Measurements from ENCODE around the gene NDUFA12. TPM values are rescaled to one million over a fixed set of nuclear protein-coding genes. Genes with fewer than 3 reads are reported as not detected.
"Not testable (repeated sequence)": the region's sequence is repeated elsewhere in the genome, so short reads cannot be mapped to it uniquely, and the experiment has no call there.

NDUFA12 gene
- total RNA-seq, 1 donor from 2014 or later: 111 TPM

DNA sequence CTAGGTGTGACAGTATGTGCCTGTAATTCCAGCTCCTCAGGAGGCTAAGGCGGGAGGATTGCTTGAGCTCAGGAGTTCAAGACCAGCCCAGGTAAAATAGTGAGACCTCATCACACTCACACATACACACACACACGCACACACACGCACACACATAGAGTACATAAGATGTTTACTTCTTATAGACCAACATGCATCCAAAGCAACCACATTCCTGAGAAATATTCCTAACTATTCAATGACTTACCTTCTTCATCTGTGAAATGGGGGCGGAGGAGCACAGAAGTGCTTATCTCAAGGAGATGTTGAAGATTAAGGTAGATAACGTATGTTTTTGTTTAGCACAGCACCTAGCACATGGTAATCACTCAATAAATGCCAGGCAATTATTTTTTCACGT, 6.4 kb downstream of the NDUFA12 start:
- DNase-seq: no peak
- intact Hi-C loops (cut with micrococcal nuclease): no loop called here
- Mint-ChIP-seq H3K27ac (no peak overlapping the region), H3K27me3 (no peaks in the 10 kb centered on the region), H3K9me3 (no peaks in the 10 kb centered on the region), H3K4me3 (no peak overlapping the region), H3K4me1 (peaks cover 22% of the 10 kb centered on the region), H3K36me3 (ENCODE audit: low read depth) (peaks cover 34% of the 10 kb centered on the region)

DNA sequence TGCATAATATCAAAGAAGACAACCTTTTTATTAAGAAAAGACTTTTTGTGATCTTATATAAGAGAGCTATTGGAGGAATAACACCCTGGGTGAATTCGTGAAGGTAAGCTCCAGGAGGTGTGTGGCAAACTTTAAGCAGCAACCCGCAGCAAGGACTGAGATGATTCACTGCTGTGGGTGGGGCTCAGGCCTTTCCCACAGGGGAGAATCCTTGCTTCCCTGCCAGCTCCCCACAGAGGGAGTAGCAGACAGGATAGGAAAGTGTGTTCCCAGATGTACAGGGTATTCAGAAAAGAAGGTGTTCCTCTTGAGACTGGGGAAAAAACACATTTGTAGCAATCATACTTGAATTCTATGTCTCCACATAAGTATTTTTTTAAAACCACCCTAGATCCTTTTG, 9.2 kb downstream of the NDUFA12 start:
- Mint-ChIP-seq H3K27ac (no peak overlapping the region), H3K36me3 (ENCODE audit: low read depth) (peaks cover 39% of the 10 kb centered on the region), H3K4me1 (peaks cover 19% of the 10 kb centered on the region), H3K27me3 (no peaks in the 10 kb centered on the region), H3K4me3 (no peak overlapping the region), H3K9me3 (no peaks in the 10 kb centered on the region)
- intact Hi-C loops (cut with micrococcal nuclease): no loop called here
- DNase-seq: no peak

DNA sequence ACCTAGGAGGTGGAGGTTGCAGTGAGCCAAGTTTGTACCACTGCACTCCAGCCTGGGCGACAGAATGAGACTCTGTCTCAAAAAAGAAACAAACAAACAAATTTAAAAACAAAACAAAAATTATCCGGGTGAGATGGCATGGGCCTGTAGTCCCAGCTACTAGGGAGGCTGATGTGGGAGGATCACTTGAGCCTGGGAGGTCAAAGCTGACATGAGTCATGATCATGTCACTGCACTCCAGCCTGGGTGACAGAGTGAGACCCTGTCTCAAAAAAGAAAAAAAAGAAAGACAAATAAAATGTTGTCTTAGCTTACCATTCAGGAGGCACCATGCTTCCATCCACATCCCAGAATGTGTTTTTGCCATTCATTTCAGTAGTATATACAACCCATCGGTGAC, 9.6 kb downstream of the NDUFA12 start:
- H3K9me3 Mint-ChIP-seq; H3K27me3 Mint-ChIP-seq; H3K4me3 Mint-ChIP-seq; intact Hi-C loops (cut with micrococcal nuclease); DNase-seq; H3K27ac Mint-ChIP-seq: not testable (repeated sequence)
- Mint-ChIP-seq H3K4me1 (peaks cover 18% of the 10 kb centered on the region), H3K36me3 (ENCODE audit: low read depth) (peaks cover 37% of the 10 kb centered on the region)

DNA sequence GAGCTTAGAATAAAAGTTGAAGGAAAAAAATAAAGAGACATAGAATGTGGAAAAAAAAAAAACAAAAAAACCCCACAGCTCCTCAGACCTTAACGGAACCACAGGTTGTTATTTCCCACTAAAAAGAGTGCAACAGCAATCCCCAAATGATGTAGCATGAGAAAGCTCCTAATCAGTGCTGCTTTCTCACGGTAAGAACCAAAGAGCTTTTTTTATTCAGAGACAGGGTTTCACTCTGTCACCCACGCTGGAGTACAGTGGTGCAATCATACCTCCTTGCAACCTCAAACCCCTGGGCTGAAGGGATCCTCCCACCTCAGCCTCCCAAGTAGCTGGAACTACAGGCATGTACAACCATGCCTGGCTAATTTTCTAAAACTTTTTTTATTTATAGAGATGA, 13.3 kb downstream of the NDUFA12 start:
- Mint-ChIP-seq H3K27me3 (no peaks in the 10 kb centered on the region), H3K36me3 (ENCODE audit: low read depth) (peaks cover 38% of the 10 kb centered on the region), H3K4me1 (peaks cover 28% of the 10 kb centered on the region), H3K9me3 (no peaks in the 10 kb centered on the region), H3K27ac (peak overlapping the region; percentile 36), H3K4me3 (no peak overlapping the region)
- intact Hi-C loops (cut with micrococcal nuclease): no loop called here
- DNase-seq: no peak

DNA sequence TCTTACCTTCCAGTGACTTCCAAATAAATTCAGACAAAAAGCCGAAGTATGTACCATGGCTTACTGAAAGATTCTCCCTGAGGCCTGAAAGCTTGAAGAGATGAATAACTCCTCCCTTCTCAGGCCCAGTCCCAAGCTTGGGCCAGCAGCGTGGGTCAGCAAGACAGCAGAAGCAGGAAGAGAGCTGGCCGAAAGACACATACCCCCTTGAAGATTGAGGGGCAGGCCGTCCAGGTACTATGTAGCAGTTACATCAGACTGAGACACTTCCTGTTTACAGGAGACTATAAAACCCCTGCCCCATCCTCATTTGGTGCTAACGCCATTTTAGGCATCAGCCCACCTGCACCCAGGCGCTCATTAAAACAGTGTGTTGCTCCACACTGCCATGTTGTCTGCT, 15.0 kb downstream of the NDUFA12 start:
- peaks cover 37% of the 10 kb centered on the region for H3K36me3 Mint-ChIP-seq (ENCODE audit: low read depth)
- peak overlapping the region; percentile 67 for H3K27ac Mint-ChIP-seq
- H3K27me3 Mint-ChIP-seq: no peaks in the 10 kb centered on the region
- DNase-seq: no peak
- intact Hi-C loops (cut with micrococcal nuclease): loop anchor here (10.0 kb wide), 1 partner anchor 384 kb away; no protein-coding TSS in a partner anchor
- peak overlapping the region; percentile 25 for H3K4me3 Mint-ChIP-seq
- H3K4me1 Mint-ChIP-seq: peaks cover 31% of the 10 kb centered on the region
- no peaks in the 10 kb centered on the region for H3K9me3 Mint-ChIP-seq

DNA sequence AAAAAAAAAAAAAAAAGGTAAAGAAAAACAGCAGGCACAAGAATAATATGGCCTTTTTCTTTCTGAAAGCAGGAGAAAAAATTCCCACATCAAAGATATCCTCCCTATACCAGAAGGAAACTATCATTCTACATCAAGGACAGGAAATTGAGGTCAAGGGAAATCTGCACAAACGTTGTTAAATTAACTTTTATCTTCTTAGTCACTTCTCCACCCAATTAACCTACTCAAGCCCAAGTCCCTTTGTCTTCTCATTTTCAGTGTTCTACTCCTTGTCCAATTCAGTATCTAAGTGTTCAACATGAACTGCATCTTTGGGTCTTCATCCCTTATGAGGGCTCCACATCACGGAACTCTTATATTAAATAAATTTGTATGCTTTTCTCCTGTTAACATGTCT, 15.7 kb downstream of the NDUFA12 start:
- H3K4me1 Mint-ChIP-seq: peaks cover 33% of the 10 kb centered on the region
- H3K36me3 Mint-ChIP-seq (ENCODE audit: low read depth): peaks cover 38% of the 10 kb centered on the region
- DNase-seq: no peak
- intact Hi-C loops (cut with micrococcal nuclease): loop anchor here (10.0 kb wide), 1 partner anchor 383 kb away; no protein-coding TSS in a partner anchor
- peak overlapping the region; percentile 16 for H3K4me3 Mint-ChIP-seq
- H3K9me3 Mint-ChIP-seq: no peaks in the 10 kb centered on the region
- H3K27me3 Mint-ChIP-seq: no peaks in the 10 kb centered on the region
- H3K27ac Mint-ChIP-seq: peak overlapping the region; percentile 38

DNA sequence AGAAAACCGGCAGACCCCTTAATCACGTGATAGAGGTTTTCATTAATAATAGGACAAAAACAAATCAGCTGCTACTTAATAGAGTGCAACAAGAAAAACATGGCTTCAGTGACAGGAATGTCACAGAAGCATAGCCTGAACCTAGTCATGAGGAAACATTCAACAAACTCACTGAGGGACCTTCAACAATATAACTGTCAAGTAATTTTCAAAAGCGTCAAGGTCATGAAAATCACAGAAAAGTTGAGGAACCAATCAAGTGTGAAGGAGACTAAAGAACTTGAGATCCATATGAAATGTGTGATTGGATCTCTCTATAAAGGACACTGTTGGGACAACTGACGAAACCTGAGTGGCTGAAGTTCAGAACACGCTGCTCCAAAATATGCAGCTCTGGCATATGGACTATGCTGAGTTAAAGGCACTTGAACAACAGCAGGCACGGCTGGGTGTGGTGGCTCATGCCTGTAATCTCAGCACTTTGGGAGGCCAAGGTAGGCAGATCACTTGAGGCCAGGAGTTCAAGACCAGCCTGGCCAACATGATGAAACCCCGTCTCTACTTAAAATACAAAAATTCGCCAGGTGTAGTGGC, 16.3 kb downstream of the NDUFA12 start:
- Mint-ChIP-seq H3K36me3 (ENCODE audit: low read depth) (peaks cover 33% of the 10 kb centered on the region), H3K9me3 (no peaks in the 10 kb centered on the region), H3K27ac (peak overlapping the region; percentile 38), H3K27me3 (no peaks in the 10 kb centered on the region), H3K4me3 (peak overlapping the region; percentile 40), H3K4me1 (peaks cover 33% of the 10 kb centered on the region)
- DNase-seq: no peak
- intact Hi-C loops (cut with micrococcal nuclease): loop anchor here (10.0 kb wide), 1 partner anchor 382 kb away; no protein-coding TSS in a partner anchor

DNA sequence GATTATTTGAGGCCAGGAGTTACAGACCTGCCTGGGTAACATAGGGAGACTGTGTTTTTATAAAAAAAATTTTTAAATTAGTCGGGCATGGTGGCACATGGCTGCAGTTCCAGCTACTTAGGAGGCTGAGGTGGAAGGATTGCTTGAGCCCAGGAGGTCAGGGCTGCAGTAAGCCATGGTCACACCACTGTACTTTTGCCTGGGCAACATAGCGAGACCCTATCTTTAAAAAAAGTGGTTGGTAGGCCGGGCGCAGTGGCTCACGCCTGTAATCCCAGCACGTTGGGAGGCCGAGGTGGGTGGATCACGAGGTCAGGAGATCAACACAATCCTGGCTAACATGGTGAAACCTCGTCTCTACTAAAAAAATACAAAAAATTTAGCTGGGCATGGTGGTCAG, 18.4 kb downstream of the NDUFA12 start:
- not testable (repeated sequence) for DNase-seq, H3K4me3 Mint-ChIP-seq, H3K27ac Mint-ChIP-seq, H3K27me3 Mint-ChIP-seq, H3K9me3 Mint-ChIP-seq
- Mint-ChIP-seq H3K36me3 (ENCODE audit: low read depth) (peaks cover 24% of the 10 kb centered on the region), H3K4me1 (peaks cover 35% of the 10 kb centered on the region)
- intact Hi-C loops (cut with micrococcal nuclease): loop anchor here (10.0 kb wide), 1 partner anchor 380 kb away; no protein-coding TSS in a partner anchor

DNA sequence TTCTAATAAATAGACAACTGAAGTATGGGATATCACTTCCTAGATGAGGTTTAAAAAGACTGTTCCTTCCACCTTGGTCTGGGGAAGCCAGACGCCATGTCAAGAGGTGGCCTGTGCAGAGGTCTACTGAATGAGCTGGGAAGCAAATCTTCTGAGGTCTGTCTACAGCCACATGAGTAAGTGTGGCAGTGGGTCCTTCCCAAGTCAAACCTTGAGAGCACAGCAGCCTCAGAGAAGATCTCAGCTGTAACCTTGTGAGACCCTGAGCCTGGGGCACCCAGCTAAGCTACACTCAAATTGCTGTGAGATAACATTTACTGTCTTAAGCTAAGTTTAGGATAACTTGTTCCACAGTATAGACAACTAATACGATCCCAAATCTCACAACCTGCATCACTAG, 20.2 kb downstream of the NDUFA12 start:
- H3K4me1 Mint-ChIP-seq: peaks cover 25% of the 10 kb centered on the region
- intact Hi-C loops (cut with micrococcal nuclease): loop anchor here (10.0 kb wide), 1 partner anchor 379 kb away; no protein-coding TSS in a partner anchor

DNA sequence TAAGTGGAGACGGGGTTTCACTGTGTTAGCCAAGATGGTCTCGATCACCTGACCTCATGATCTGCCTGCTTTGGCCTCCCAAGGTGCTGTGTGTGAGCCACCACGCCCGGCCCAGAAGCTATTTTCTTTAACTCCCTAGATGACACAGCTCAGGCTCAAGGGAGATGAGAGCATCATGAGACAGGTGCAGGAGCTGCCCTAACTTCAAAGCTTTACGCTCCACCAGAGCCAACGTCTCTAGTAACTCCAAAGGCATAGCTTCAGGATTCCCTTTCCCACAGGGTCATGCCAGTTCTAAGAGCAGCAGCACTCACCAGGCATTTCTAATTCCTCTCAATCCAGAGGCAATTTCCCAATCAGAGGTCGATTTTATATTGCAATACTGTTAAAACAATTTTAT, 21.0 kb downstream of the NDUFA12 start:
- Mint-ChIP-seq H3K27me3 (no peaks in the 10 kb centered on the region), H3K27ac (no peak overlapping the region)

More for the DNA sequence above, 20.2 kb downstream of the NDUFA12 start:
- H3K4me3 Mint-ChIP-seq: no peak overlapping the region
- no peaks in the 10 kb centered on the region for H3K9me3 Mint-ChIP-seq
- no peaks in the 10 kb centered on the region for H3K27me3 Mint-ChIP-seq
- no peak for DNase-seq
- H3K36me3 Mint-ChIP-seq (ENCODE audit: low read depth): peaks cover 14% of the 10 kb centered on the region
- no peak overlapping the region for H3K27ac Mint-ChIP-seq

DNA sequence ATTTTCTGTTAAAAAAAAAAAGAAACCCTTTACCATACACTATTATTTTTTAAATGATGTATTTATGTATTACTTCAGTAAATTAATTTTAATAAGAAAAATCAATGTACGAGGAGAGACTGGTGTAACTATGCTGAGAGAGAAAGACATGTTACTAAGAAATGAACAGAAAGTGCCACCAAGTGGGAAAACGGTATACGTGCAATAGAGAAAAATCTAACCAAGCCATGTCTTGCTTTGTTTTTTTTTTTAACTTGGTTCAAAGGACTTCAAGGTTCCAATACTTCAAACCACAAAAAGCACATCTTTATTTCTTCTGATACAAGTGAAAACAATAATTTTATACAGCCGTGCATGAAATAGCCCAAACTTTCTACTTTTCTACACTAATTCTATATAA, 22.9 kb downstream of the NDUFA12 start:
- no peaks in the 10 kb centered on the region for H3K9me3 Mint-ChIP-seq
- H3K27ac Mint-ChIP-seq: no peak overlapping the region
- peaks cover 9% of the 10 kb centered on the region for H3K36me3 Mint-ChIP-seq (ENCODE audit: low read depth)
- H3K27me3 Mint-ChIP-seq: no peaks in the 10 kb centered on the region
- H3K4me1 Mint-ChIP-seq: peaks cover 13% of the 10 kb centered on the region
- no peak overlapping the region for H3K4me3 Mint-ChIP-seq
- intact Hi-C loops (cut with micrococcal nuclease): loop anchor here (10.0 kb wide), 1 partner anchor 376 kb away; no protein-coding TSS in a partner anchor
- DNase-seq: no peak

More for the DNA sequence above, 21.0 kb downstream of the NDUFA12 start:
- Mint-ChIP-seq H3K9me3 (no peaks in the 10 kb centered on the region), H3K4me3 (no peak overlapping the region), H3K36me3 (ENCODE audit: low read depth) (peaks cover 11% of the 10 kb centered on the region), H3K4me1 (peaks cover 17% of the 10 kb centered on the region)
- no peak for DNase-seq
- intact Hi-C loops (cut with micrococcal nuclease): loop anchor here (10.0 kb wide), 1 partner anchor 378 kb away; no protein-coding TSS in a partner anchor

DNA sequence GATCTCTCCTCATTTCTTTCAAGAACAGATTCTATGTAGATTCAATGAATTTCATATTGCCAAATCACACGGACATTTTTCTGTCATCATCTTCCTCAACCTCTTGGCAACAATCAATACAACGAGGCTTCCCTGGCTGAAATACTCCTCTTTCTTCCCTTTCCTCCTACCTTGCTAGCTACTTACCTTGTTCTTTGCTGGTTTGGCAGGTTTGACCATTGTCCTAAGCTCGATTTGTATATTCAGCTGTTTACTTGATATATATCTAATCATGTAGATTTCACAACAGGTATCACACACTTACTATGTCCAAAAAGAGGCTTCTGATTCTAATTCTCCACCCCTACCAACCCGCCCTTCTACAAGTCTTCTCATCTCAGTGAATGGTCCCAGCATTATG, 23.6 kb downstream of the NDUFA12 start:
- Mint-ChIP-seq H3K4me1 (peaks cover 13% of the 10 kb centered on the region), H3K27me3 (no peaks in the 10 kb centered on the region), H3K9me3 (no peaks in the 10 kb centered on the region), H3K36me3 (ENCODE audit: low read depth) (peaks cover 9% of the 10 kb centered on the region), H3K4me3 (no peak overlapping the region), H3K27ac (no peak overlapping the region)
- intact Hi-C loops (cut with micrococcal nuclease): loop anchor here (10.0 kb wide), 1 partner anchor 375 kb away; no protein-coding TSS in a partner anchor
- DNase-seq: no peak

DNA sequence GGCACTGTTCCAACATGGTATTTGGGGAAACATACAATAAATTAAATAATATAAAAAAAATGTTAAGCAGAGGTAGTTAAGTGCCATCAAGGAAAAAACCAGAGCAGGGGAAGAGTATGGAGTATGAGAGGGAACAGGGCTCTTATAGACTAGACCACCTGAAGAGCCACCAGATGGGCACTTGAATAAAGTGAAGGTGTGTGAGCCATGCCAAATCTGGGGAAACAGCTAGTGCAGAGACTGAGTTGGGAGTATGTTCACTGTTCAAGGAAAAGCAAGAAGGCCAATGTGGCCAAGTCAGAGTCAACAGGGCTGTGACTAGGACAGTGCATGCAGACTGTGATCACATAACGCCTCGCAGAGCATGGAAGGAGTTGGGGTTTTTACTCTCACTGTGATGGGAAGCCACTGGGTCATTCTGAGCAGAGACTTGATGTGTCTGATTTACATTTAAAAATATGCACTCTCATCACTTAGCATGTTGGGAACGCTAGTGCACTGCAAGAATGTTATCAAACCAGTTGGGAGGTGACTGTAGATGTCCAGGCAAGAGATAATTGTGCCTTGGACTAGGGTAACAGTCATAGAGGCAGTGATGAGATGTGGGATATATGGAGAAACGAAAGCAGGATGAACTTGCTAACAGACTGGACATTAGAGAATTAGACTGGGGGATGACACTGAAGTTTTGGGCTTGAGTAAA, 25.6 kb downstream of the NDUFA12 start:
- Mint-ChIP-seq H3K27ac (no peak overlapping the region), H3K9me3 (no peaks in the 10 kb centered on the region), H3K27me3 (no peaks in the 10 kb centered on the region), H3K4me1 (peaks cover 8% of the 10 kb centered on the region), H3K36me3 (ENCODE audit: low read depth) (peaks cover 8% of the 10 kb centered on the region), H3K4me3 (no peak overlapping the region)
- no peak for DNase-seq
- intact Hi-C loops (cut with micrococcal nuclease): no loop called here

DNA sequence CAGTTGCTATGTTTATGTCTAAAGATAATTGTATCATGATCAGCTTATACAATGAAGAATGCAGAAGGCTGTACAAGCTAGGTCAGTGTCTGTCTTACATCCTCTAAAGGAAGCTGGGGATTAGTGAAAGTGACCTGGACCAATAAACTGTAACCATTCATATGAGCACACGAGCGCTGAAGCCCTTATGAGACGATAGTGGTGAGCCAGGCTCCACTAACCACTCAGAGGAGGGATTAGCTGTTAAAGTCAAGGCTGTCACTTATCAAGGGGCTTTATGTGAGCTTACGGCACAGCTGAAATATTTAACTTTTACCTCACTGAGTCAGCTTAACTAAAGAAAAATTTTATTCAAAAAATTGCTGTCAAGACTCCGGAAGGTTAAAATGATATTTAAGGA, 30.3 kb downstream of the NDUFA12 start:
- peaks cover 22% of the 10 kb centered on the region for H3K36me3 Mint-ChIP-seq (ENCODE audit: low read depth)
- no peak for DNase-seq
- no peak overlapping the region for H3K4me3 Mint-ChIP-seq
- no peaks in the 10 kb centered on the region for H3K9me3 Mint-ChIP-seq
- no peak overlapping the region for H3K27ac Mint-ChIP-seq
- peaks cover 2% of the 10 kb centered on the region for H3K4me1 Mint-ChIP-seq
- intact Hi-C loops (cut with micrococcal nuclease): no loop called here
- H3K27me3 Mint-ChIP-seq: no peaks in the 10 kb centered on the region

Data from activated CD4-positive, alpha-beta T cell treated with anti-CD3 and anti-CD28 coated beads, Interleukin-2, amount 10 ng/mL, durations not matched to agents 24 days and 14 days (primary cell).